Ramos (cell line): Measurements from ENCODE around the gene C4orf50.

Source experiments
- in situ Hi-C: fragments of 300-500 bp; cut with MboI; formaldehyde crosslinking; loops from one replicate; pipeline ENCODE4 v1.14.3; 2022; ENCODE audit warnings: low sequenced_read_pairs; ENCODE audit not compliant: unreplicated experiment

C4orf50 gene

DNA sequence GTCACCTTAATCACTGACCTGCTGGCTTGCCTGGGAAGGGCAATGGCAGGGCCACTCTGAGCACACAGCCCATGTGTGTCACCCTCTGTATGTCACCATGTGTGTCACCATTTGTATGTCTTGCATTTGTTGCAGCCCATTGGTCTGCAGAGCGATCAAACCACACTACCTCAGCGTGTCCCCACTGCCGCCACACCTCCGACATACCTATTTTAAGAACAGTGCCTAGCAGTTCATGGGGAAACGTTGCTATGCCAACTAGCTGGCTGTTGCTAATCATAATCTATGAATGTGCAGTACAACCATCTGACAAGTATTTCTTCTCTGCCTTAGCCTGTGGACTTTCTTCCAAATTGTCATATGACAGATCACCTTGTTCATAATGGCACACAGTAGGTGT lies 117.4 kb downstream of the C4orf50 start:
- in situ Hi-C loops: no loop called here

- in situ Hi-C loops: no loop called here
Measured at GRCh38 chr4:5899881-5900280, 118.3 kb downstream of the C4orf50 start.

- in situ Hi-C loops: no loop called here
Measured at GRCh38 chr4:5899396-5899795, 118.8 kb downstream of the C4orf50 start.

GRCh38 chr4:5897674-5898073 lies 120.6 kb downstream of the C4orf50 start:
- in situ Hi-C loops: no loop called here

DNA sequence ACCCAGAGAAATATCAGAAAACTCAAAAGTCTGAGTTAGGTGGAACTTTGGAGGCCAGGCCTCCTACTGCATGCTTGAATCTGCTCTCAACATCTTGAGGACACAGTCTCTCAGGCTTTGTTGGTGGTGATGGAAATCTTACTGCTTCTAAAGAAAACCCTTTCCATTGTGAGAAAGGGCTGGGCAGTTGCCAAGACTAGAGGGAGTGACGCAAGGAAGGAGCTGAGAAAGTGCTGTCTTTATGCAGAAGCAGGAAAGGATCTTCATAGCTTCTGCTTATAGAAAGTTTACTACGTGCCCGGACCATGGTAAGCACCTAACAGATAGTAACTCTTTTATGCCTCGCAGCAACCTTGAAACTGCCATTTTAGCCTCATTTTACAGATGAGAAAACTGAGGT lies 122.9 kb downstream of the C4orf50 start:
- in situ Hi-C loops: no loop called here

- in situ Hi-C loops: no loop called here
Measured at GRCh38 chr4:5894266-5894665, 124.0 kb downstream of the C4orf50 start.

DNA sequence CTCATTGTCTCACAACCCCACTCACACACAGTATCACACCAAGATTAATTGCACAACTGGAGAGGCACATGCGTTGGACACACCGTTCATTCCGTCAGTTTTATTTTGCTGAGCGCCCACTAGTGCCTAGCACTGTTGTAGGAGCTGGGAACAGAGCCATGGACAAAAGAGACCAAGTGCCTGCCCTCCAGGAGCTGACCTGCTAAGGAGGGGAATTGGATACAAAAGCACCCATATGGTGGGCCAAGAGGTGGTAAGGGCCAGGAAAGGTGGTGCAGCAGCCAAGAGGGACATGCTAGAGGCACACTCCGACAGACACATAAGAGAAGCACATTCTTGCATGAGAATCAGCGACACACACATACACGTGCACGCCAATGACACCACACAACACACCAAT lies 124.6 kb downstream of the C4orf50 start:
- in situ Hi-C loops: no loop called here

GRCh38 chr4:5893004-5893580 lies 125.1 kb downstream of the C4orf50 start, which contains the start of gene CRMP1:
Gene CRMP1, minus strand, starts transcription at chr4:5893086. Its CDS starts 117 bp downstream, at chr4:5892969.
- in situ Hi-C loops: no loop called here

GRCh38 chr4:5892323-5893003 lies 125.8 kb downstream of the C4orf50 start:
- in situ Hi-C loops: no loop called here

GRCh38 chr4:5891563-5892322 lies 126.5 kb downstream of the C4orf50 start:
- in situ Hi-C loops: no loop called here

- in situ Hi-C loops: no loop called here
Measured at GRCh38 chr4:5890063-5890727, 128.0 kb downstream of the C4orf50 start.

DNA sequence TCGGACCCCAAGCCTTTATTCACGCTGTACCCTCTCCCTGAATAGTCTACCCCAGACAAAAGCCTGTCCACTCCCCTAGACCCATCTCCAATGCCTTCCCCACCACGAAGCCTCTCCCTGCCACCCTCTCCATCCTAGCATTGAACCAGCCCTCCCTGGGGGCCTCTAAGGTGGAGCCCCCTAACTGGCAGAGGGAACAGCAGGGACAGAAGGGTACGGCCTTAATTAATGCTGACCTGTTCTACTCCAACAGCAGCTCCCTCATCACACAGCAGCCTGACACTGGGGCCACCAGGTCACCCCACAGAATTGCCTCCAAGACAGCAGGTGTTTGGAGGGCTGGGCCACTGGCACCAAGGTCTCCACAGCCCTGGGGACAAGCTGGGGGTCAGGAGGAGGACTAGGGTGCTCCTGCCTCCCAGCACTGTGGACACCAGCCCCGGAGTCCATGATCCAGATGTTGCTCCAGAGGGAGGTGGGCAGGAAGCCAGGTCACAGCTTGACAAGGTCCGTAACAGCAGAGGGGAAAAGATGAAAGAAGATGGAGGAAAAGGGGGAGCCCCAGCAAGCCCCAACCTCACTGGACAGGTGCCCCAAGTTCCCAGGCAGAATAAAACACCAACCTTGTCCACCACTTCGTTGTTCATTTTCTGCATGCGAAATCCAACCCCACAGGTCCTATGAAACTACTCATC lies 129.1 kb downstream of the C4orf50 start:
- in situ Hi-C loops: no loop called here

GRCh38 chr4:5888222-5889001 lies 129.8 kb downstream of the C4orf50 start:
- in situ Hi-C loops: no loop called here

DNA sequence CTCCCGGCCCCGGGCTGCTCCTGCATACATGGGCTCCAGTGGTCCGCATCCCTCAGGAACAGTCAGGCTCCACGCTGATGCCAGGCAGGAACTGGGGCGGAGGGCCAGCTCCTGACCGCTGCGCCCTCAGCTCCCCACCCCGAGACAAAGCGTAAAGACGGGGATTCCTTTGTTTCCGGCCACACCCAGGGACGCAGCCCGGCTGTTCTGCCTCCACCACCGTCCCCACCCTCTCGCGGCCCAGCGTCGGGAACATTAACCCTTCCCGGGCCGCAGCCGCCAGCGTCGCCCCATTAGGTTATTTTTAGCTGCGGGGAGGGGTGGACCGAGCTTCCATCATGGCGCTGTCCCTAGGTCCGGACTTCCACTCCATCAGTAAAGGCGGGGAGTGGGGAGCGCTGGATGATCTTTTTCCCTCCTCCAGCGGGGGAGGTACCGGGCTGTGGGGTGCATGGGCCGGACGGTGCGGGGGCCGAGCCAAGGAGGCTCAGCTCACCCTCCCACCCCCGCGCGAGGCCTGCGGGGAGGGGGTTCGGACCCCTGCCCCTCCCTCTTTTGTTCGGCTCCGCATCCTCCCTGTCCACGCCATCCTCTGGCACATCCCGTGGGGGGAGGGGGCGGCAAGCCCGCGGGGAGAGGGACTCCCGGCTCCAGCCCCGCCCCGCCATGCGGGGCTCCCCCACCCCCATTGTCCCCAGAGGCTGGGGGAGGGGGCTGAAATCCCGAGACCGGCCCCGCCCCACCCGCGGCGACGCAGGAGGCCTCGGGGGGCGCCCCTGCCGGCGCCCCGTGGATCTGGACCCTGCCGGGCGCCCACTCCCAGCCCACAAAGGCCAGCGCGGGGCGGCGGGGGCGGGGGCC lies 130.6 kb downstream of the C4orf50 start:
- in situ Hi-C loops: no loop called here

GRCh38 chr4:5887011-5887360 lies 131.2 kb downstream of the C4orf50 start:
- in situ Hi-C loops: no loop called here

GRCh38 chr4:5885733-5886132 lies 132.5 kb downstream of the C4orf50 start:
- in situ Hi-C loops: no loop called here

DNA sequence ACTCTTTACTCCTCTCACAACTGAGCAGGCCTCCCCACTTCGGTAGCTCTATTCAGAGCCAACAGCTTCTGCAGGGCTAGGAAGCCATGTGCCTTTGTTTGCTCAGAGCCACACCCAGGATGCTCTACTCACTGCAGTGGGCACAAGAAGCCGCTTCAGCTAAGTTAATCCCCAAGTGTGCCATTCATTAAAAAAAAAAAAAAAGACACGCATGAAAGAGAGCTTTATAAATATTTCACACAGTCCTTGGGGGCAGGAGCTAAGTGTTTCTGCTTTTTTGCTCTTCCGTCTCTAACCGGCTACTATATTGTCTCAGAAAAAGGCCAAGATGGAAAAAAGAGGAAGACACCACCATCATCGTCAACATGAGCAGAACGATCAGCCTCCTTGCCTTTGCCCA lies 133.4 kb downstream of the C4orf50 start:
- in situ Hi-C loops: no loop called here

GRCh38 chr4:5883916-5884315 lies 134.3 kb downstream of the C4orf50 start:
- in situ Hi-C loops: no loop called here

GRCh38 chr4:5882947-5883346 lies 135.3 kb downstream of the C4orf50 start:
- in situ Hi-C loops: no loop called here
